Liver (tissue), 9 donors: ENCODE data around the gene MCM9. TPM values are rescaled to one million over a fixed set of nuclear protein-coding genes. Genes with fewer than 3 reads are reported as not detected.

Experiments used
- DNase-seq: peaks from one replicate; pipeline ENCODE4 v3.0.0-alpha.2; 2017; ENCODE audit warnings: low spot score
- H3K27ac ChIP-seq, 2 donors: one replicate each; pipeline ENCODE4 v1.7.0; 2013; ENCODE audit warnings: inconsistent platforms in 2 of 2, low read length in 2 of 2, control low read depth in 1 of 2, low read depth in 1 of 2, mild to moderate bottlenecking in 1 of 2
- H3K27me3 ChIP-seq, 4 donors: one replicate each; pipeline versions ENCODE4 v1.6.1 to v1.7.0; 2013; ENCODE audit warnings: low read length in 3 of 4, inconsistent platforms in 1 of 4, mild to moderate bottlenecking in 1 of 4, moderate library complexity in 1 of 4; ENCODE audit not compliant: control insufficient read depth in 4 of 4, insufficient read depth in 4 of 4
- H3K36me3 ChIP-seq, 4 donors: one replicate each; pipeline versions ENCODE4 v1.6.1 to v1.7.0; 2013; ENCODE audit warnings: low read length in 3 of 4, mild to moderate bottlenecking in 3 of 4, low read depth in 1 of 4, moderate library complexity in 1 of 4; ENCODE audit not compliant: control insufficient read depth in 4 of 4, insufficient read depth in 3 of 4
- H3K4me1 ChIP-seq, 4 donors: one replicate each; pipeline versions ENCODE4 v1.6.1 to v1.7.0; 2013; ENCODE audit warnings: low read length in 3 of 4, mild to moderate bottlenecking in 3 of 4, moderate library complexity in 1 of 4; ENCODE audit not compliant: control insufficient read depth in 4 of 4, insufficient read depth in 4 of 4
- H3K4me3 ChIP-seq, 3 donors: one replicate each; pipeline versions ENCODE4 v1.6.1 to v1.7.0; 2013; ENCODE audit warnings: low read length in 3 of 3, control low read depth in 1 of 3, low read depth in 1 of 3, mild to moderate bottlenecking in 1 of 3
- H3K9ac ChIP-seq, 2 donors: one replicate each; pipeline ENCODE4 v1.7.0; 2013; ENCODE audit warnings: low read length in 2 of 2, mild to moderate bottlenecking in 2 of 2, moderate library complexity in 2 of 2, control low read depth in 1 of 2, low read depth in 1 of 2
- H3K9me3 ChIP-seq, 4 donors: one replicate each; pipeline versions ENCODE4 v1.6.1 to v1.7.0; 2013; ENCODE audit warnings: low read length in 3 of 4; ENCODE audit not compliant: control insufficient read depth in 4 of 4
- EGR1 ChIP-seq, 2 donors: IDR thresholded peaks; 2 replicates each; pipeline ENCODE4 v1.6.1; 2016 to 2018; ENCODE audit warnings: antibody characterized with exemption in 2 of 2, low read depth in 2 of 2
- FOXA1 ChIP-seq: IDR thresholded peaks from 2 replicates; pipeline ENCODE4 v1.6.1; 2016; ENCODE audit warnings: antibody characterized with exemption
- FOXA2 ChIP-seq: IDR thresholded peaks from 2 replicates; pipeline ENCODE4 v1.6.1; 2016; ENCODE audit warnings: antibody characterized with exemption
- HNF4A ChIP-seq, 2 donors: conservative IDR thresholded peaks; 2 replicates each; pipeline ENCODE4 v1.6.1; 2016; ENCODE audit warnings: antibody characterized with exemption in 2 of 2, mild to moderate bottlenecking in 2 of 2
- HNF4G ChIP-seq: IDR thresholded peaks from 2 replicates; pipeline ENCODE4 v1.6.1; 2016; ENCODE audit warnings: antibody characterized with exemption
- NR2F2 ChIP-seq: IDR thresholded peaks from 2 replicates; pipeline ENCODE4 v1.6.1; 2016; ENCODE audit warnings: antibody characterized with exemption
- YY1 ChIP-seq: IDR thresholded peaks from 2 replicates; pipeline ENCODE4 v1.6.1; 2016; ENCODE audit warnings: antibody characterized with exemption, mild to moderate bottlenecking
- WGBS: extraction: QIAGEN DNeasy Blood & Tissue Kit; methylation state at CpG from one replicate; pipeline ENCODE4 v1.1.7; 2013; 5-methylcytosine and 5-hydroxymethylcytosine counted together
- polyA plus RNA-seq, 2 donors: library from polyadenylated mRNA; stranded (reverse) in 1 of 2; unstranded in 1 of 2; fragments of 200-250 nt in 1 of 2; fragments of >200 nt in 1 of 2; fragmentation: Nextera tagmentation in 1 of 2; extraction: Ambion mirVana in 1 of 2; gene quantifications; one replicate each; pipeline versions ENCODE4 v1.2.1 to v1.2.3, GENCODE V29; 2013 to 2015
- total RNA-seq, 2 donors: library from RNA; depleted of rRNA; stranded (reverse); fragments of >200 nt; gene quantifications; one replicate each; pipeline ENCODE4 v1.2.3, GENCODE V29; 2014
- TF ChIP-seq, protein P1 (sequence below): fragments of 150-350 bp; IDR thresholded peaks from 2 replicates; pipeline ENCODE4 v1.5.1; 2017; ENCODE audit warnings: improper control_type of control experiment, low read depth, low read length; ENCODE audit not compliant: missing input control
- TF ChIP-seq, protein P2 (sequence below): IDR thresholded peaks from 2 replicates; pipeline ENCODE4 v1.6.1; 2016; ENCODE audit warnings: antibody characterized with exemption
- TF ChIP-seq, protein P3 (sequence below): IDR thresholded peaks from 2 replicates; pipeline ENCODE4 v1.6.1; 2016; ENCODE audit warnings: antibody characterized with exemption, mild to moderate bottlenecking
- TF ChIP-seq, protein P4 (sequence below): IDR thresholded peaks from 2 replicates; pipeline ENCODE4 v1.6.1; 2016; ENCODE audit warnings: antibody characterized with exemption
- donor health status: healthy.
- donor health status: healthy.
- donor health status: healthy.
- donor health status: healthy.
- donor health status: healthy.

MCM9 gene
- total and polyA plus RNA-seq, 4 donors, result 3.6 to 17.4 (median 8.7) TPM

DNA sequence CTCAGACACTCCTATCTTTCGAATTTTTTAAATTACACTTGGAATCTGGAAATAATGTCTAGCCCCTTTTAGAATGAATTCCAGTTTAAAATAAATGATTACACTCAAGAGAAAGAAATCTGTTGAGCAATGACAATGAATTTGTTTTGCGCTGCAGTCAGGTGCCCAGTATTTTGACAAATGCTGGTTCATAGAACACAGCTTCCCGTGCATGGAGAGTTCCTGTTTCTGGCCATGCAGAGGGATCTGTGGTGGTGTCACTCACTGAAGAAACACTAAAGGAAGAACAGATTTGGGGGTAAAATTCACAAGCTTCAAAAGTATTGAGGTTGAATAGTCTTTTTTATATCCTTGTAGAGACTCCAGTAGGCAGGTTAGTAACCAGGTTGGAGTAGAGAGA is 170.2 kb downstream of the MCM9 start:
- no peak for DNase-seq
- Histone ChIP-seq H3K4me3 (no peak overlapping the region), H3K9ac (no peak overlapping the region), H3K4me1 (no peaks in the 10 kb centered on the region), H3K27me3 (no peaks in the 10 kb centered on the region), H3K36me3 (no peaks in the 10 kb centered on the region), H3K9me3 (no peaks in the 10 kb centered on the region), H3K27ac (no peak overlapping the region)
- 53% methylated on average over 3 of the region's 3 CpGs for WGBS
- no peak for TF ChIP-seq HNF4A (conservative IDR thresholded peaks at IDR 0.05)
- TF ChIP-seq HNF4G, result no peak
- TF ChIP-seq YY1, result no peak
- TF ChIP-seq, protein P1, sequence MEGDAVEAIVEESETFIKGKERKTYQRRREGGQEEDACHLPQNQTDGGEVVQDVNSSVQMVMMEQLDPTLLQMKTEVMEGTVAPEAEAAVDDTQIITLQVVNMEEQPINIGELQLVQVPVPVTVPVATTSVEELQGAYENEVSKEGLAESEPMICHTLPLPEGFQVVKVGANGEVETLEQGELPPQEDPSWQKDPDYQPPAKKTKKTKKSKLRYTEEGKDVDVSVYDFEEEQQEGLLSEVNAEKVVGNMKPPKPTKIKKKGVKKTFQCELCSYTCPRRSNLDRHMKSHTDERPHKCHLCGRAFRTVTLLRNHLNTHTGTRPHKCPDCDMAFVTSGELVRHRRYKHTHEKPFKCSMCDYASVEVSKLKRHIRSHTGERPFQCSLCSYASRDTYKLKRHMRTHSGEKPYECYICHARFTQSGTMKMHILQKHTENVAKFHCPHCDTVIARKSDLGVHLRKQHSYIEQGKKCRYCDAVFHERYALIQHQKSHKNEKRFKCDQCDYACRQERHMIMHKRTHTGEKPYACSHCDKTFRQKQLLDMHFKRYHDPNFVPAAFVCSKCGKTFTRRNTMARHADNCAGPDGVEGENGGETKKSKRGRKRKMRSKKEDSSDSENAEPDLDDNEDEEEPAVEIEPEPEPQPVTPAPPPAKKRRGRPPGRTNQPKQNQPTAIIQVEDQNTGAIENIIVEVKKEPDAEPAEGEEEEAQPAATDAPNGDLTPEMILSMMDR, result no peak
- no peak for TF ChIP-seq FOXA1
- TF ChIP-seq, protein P2, sequence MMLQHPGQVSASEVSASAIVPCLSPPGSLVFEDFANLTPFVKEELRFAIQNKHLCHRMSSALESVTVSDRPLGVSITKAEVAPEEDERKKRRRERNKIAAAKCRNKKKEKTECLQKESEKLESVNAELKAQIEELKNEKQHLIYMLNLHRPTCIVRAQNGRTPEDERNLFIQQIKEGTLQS, result no peak
- TF ChIP-seq, protein P3, sequence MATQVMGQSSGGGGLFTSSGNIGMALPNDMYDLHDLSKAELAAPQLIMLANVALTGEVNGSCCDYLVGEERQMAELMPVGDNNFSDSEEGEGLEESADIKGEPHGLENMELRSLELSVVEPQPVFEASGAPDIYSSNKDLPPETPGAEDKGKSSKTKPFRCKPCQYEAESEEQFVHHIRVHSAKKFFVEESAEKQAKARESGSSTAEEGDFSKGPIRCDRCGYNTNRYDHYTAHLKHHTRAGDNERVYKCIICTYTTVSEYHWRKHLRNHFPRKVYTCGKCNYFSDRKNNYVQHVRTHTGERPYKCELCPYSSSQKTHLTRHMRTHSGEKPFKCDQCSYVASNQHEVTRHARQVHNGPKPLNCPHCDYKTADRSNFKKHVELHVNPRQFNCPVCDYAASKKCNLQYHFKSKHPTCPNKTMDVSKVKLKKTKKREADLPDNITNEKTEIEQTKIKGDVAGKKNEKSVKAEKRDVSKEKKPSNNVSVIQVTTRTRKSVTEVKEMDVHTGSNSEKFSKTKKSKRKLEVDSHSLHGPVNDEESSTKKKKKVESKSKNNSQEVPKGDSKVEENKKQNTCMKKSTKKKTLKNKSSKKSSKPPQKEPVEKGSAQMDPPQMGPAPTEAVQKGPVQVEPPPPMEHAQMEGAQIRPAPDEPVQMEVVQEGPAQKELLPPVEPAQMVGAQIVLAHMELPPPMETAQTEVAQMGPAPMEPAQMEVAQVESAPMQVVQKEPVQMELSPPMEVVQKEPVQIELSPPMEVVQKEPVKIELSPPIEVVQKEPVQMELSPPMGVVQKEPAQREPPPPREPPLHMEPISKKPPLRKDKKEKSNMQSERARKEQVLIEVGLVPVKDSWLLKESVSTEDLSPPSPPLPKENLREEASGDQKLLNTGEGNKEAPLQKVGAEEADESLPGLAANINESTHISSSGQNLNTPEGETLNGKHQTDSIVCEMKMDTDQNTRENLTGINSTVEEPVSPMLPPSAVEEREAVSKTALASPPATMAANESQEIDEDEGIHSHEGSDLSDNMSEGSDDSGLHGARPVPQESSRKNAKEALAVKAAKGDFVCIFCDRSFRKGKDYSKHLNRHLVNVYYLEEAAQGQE, result no peak
- no peak for TF ChIP-seq NR2F2
- TF ChIP-seq, protein P4, sequence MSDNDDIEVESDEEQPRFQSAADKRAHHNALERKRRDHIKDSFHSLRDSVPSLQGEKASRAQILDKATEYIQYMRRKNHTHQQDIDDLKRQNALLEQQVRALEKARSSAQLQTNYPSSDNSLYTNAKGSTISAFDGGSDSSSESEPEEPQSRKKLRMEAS, result no peak
- no peak for TF ChIP-seq EGR1 (IDR thresholded peaks at IDR 0.05; ENCODE audit: low read depth in 2 of 2)
- no peak for TF ChIP-seq FOXA2

Other genes with a start within 250 kb of the MCM9 start
- gene ASF1A, start 41.0 kb downstream of the MCM9 start, total RNA-seq, result 10 to 100 TPM in 1 of 2 donors, 1 to 10 TPM in 1; 5.6 to 27.0 TPM
- 1 to 10 TPM; 7.0 to 7.4 TPM for gene ASF1A, start 41.0 kb downstream of the MCM9 start, polyA plus RNA-seq
- gene FAM184A, start 143.5 kb upstream of the MCM9 start, total RNA-seq, result 1 to 10 TPM; 1.0 to 7.4 TPM
- gene FAM184A, start 143.5 kb upstream of the MCM9 start, polyA plus RNA-seq, result 1 to 10 TPM; 2.5 to 5.6 TPM